Neural cell (in vitro differentiated cells): ENCODE measurements around the gene UTP20. TPM values are rescaled to one million over a fixed set of nuclear protein-coding genes. Genes with fewer than 3 reads are reported as not detected.

ENCODE experiments used
- H2AFZ ChIP-seq: fragments of 200-600, 300-800 bp; sonication (generic), shearing (Covaris generic); 2 replicates; pipeline ENCODE4 v1.6.0; 2014; ENCODE audit warnings: low read depth, mild to moderate bottlenecking, antibody characterized with exemption, low read length, moderate library complexity
- H3F3A ChIP-seq: fragments of 200-600 bp; shearing (Covaris generic); 2 replicates; pipeline ENCODE4 v1.6.1; 2016; ENCODE audit warnings: mild to moderate bottlenecking, moderate library complexity, mixed read lengths, antibody characterized with exemption, low read length; ENCODE audit not compliant: insufficient read depth, poor library complexity, severe bottlenecking
- H3K27ac ChIP-seq: fragments of 200-600, 300-800 bp; sonication (generic), shearing (Covaris generic); 2 replicates; pipeline ENCODE4 v1.5.1; 2014; ENCODE audit warnings: mild to moderate bottlenecking, low read length, moderate library complexity
- H3K27me3 ChIP-seq: fragments of 300-800, 200-600 bp; sonication (generic), shearing (Covaris generic); 2 replicates; pipeline ENCODE4 v1.6.0; 2014; ENCODE audit warnings: mild to moderate bottlenecking, low read depth, low read length, moderate library complexity; ENCODE audit not compliant: insufficient read depth
- H3K36me3 ChIP-seq: fragments of 300-800, 200-600 bp; sonication (generic), shearing (Covaris generic); 2 replicates; pipeline ENCODE4 v1.5.1; 2014; ENCODE audit warnings: mild to moderate bottlenecking, antibody characterized with exemption, low read length, moderate library complexity; ENCODE audit not compliant: insufficient read depth
- H3K4me2 ChIP-seq: fragments of 300-800, 200-600 bp; sonication (generic), shearing (Covaris generic); 2 replicates; pipeline ENCODE4 v1.6.0; 2014; ENCODE audit warnings: mild to moderate bottlenecking, low read length
- H3K4me3 ChIP-seq: fragments of 300-800, 200-600 bp; sonication (generic), shearing (Covaris generic); 2 replicates; pipeline ENCODE4 v1.5.1; 2014; ENCODE audit warnings: mild to moderate bottlenecking, low read length, moderate library complexity
- H3K79me2 ChIP-seq: fragments of 200-600 bp; shearing (Covaris generic); replicated peaks from 2 replicates; pipeline ENCODE4 v1.6.0; 2014; ENCODE audit warnings: mild to moderate bottlenecking, low read length, moderate library complexity; ENCODE audit not compliant: insufficient read depth
- H3K9ac ChIP-seq: fragments of 300-800, 200-600 bp; sonication (generic), shearing (Covaris generic); 2 replicates; pipeline ENCODE4 v1.6.1; 2016; ENCODE audit warnings: mild to moderate bottlenecking, low read length, mixed read lengths
- H3K9me2 ChIP-seq: fragments of 200-600 bp; shearing (Covaris generic); 2 replicates; pipeline ENCODE4 v1.6.1; 2016; ENCODE audit warnings: mild to moderate bottlenecking, low read length, mixed read lengths; ENCODE audit not compliant: insufficient read depth
- H3K9me3 ChIP-seq: fragments of 200-600, 300-800 bp; sonication (generic), shearing (Covaris generic); 2 replicates; pipeline ENCODE4 v1.6.1; 2016; ENCODE audit warnings: mild to moderate bottlenecking, mixed run types, low read length, moderate library complexity, mixed read lengths
- H4K20me1 ChIP-seq: fragments of 200-600 bp; shearing (Covaris generic); 2 replicates; pipeline ENCODE4 v1.6.1; 2016; ENCODE audit warnings: mild to moderate bottlenecking, mixed run types; ENCODE audit not compliant: insufficient read depth
- CTCF ChIP-seq: fragments of 450-650 bp; IDR thresholded peaks from 2 replicates; pipeline ENCODE4 v1.5.1; 2014; ENCODE audit warnings: antibody characterized with exemption, mild to moderate bottlenecking, moderate library complexity; ENCODE audit not compliant: poor library complexity, severe bottlenecking
- EP300 ChIP-seq: fragments of 450-650 bp; conservative IDR thresholded peaks from 2 replicates; pipeline ENCODE4 v1.6.1; 2014; ENCODE audit warnings: antibody characterized with exemption, mild to moderate bottlenecking, moderate library complexity; ENCODE audit not compliant: poor library complexity, severe bottlenecking
- EZH2 ChIP-seq: fragments of 200-600, 300-800 bp; shearing (Covaris generic), sonication (generic); IDR thresholded peaks from 2 replicates; pipeline ENCODE4 v1.6.1; 2014; ENCODE audit warnings: antibody characterized with exemption, low read length, borderline replicate concordance, mild to moderate bottlenecking; ENCODE audit not compliant: insufficient read depth, poor library complexity, severe bottlenecking
- MXI1 ChIP-seq: fragments of 450-650 bp; conservative IDR thresholded peaks from 2 replicates; pipeline ENCODE4 v1.6.1; 2014; ENCODE audit warnings: antibody characterized with exemption, mild to moderate bottlenecking; ENCODE audit not compliant: poor library complexity, severe bottlenecking
- POLR2AphosphoS5 ChIP-seq: IDR thresholded peaks from 2 replicates; pipeline ENCODE4 v1.6.1; 2012
- RAD21 ChIP-seq: fragments of 450-650 bp; conservative IDR thresholded peaks from 2 replicates; pipeline ENCODE4 v1.6.1; 2014; ENCODE audit warnings: antibody characterized with exemption, mild to moderate bottlenecking, moderate library complexity
- REST ChIP-seq: IDR thresholded peaks from 2 replicates; pipeline ENCODE4 v1.6.1; 2012; ENCODE audit warnings: borderline replicate concordance
- SMC3 ChIP-seq: fragments of 450-650 bp; conservative IDR thresholded peaks from 2 replicates; pipeline ENCODE4 v1.6.1; 2014; ENCODE audit warnings: antibody characterized with exemption, mild to moderate bottlenecking, moderate library complexity; ENCODE audit not compliant: poor library complexity
- TAF1 ChIP-seq: IDR thresholded peaks from 2 replicates; pipeline ENCODE4 v1.6.1; 2012; ENCODE audit warnings: low read depth
- polyA plus RNA-seq: library from polyadenylated mRNA; depleted of rRNA; stranded (reverse); fragments of >200 nt; gene quantifications from 2 replicates; pipeline ENCODE4 v1.2.3, GENCODE V29; 2014

UTP20 gene
- polyA plus RNA-seq, 1 donor from 2014 or later: 2.6 TPM

- TF ChIP-seq CTCF: no peak
- TF ChIP-seq RAD21: no peak
- TF ChIP-seq SMC3: no peak
Measured at GRCh38 chr12:101276433-101276832, 3.5 kb upstream of the UTP20 start.

GRCh38 chr12:101277443-101277842 is 2.5 kb upstream of the UTP20 start:
- Histone ChIP-seq H3K9ac (no peak overlapping the region), H2AFZ (no peak overlapping the region), H3K9me2 (no peaks in the 10 kb centered on the region), H3K36me3 (no peaks in the 10 kb centered on the region), H3F3A (no peaks in the 10 kb centered on the region), H3K4me3 (no peak overlapping the region), H4K20me1 (no peaks in the 10 kb centered on the region), H3K4me2 (no peak overlapping the region), H3K27ac (no peak overlapping the region), H3K9me3 (no peaks in the 10 kb centered on the region), H3K79me2 (no peaks in the 10 kb centered on the region), H3K27me3 (no peaks in the 10 kb centered on the region)
- no peak for TF ChIP-seq CTCF
- TF ChIP-seq SMC3: no peak
- no peak for TF ChIP-seq RAD21
- TF ChIP-seq EP300: no peak
- TF ChIP-seq POLR2AphosphoS5: no peak

More at GRCh38 chr12:101276433-101276832, 3.5 kb upstream of the UTP20 start:
- H4K20me1 ChIP-seq: no peaks in the 10 kb centered on the region
- H2AFZ ChIP-seq: no peak overlapping the region
- no peaks in the 10 kb centered on the region for H3F3A ChIP-seq
- no peaks in the 10 kb centered on the region for H3K9me2 ChIP-seq
- H3K4me3 ChIP-seq: no peak overlapping the region
- H3K36me3 ChIP-seq: no peaks in the 10 kb centered on the region
- H3K9ac ChIP-seq: no peak overlapping the region
- H3K79me2 ChIP-seq: no peaks in the 10 kb centered on the region
- H3K4me2 ChIP-seq: no peak overlapping the region
- no peaks in the 10 kb centered on the region for H3K9me3 ChIP-seq
- no peaks in the 10 kb centered on the region for H3K27me3 ChIP-seq
- H3K27ac ChIP-seq: no peak overlapping the region

GRCh38 chr12:101287357-101287756 is 7.5 kb downstream of the UTP20 start:
- H3K4me2 ChIP-seq: no peak overlapping the region
- no peak overlapping the region for H3K27ac ChIP-seq
- no peaks in the 10 kb centered on the region for H3K9me2 ChIP-seq
- H3K79me2 ChIP-seq: no peaks in the 10 kb centered on the region
- no peak overlapping the region for H3K9ac ChIP-seq
- no peaks in the 10 kb centered on the region for H3F3A ChIP-seq
- TF ChIP-seq SMC3 (no peak), EP300 (no peak), RAD21 (no peak), EZH2 (no peak), MXI1 (no peak), REST (no peak), TAF1 (no peak), CTCF (no peak), POLR2AphosphoS5 (no peak)
- no peaks in the 10 kb centered on the region for H3K9me3 ChIP-seq
- H4K20me1 ChIP-seq: no peaks in the 10 kb centered on the region
- no peak overlapping the region for H3K4me3 ChIP-seq
- no peak overlapping the region for H2AFZ ChIP-seq
- no peaks in the 10 kb centered on the region for H3K36me3 ChIP-seq
- no peaks in the 10 kb centered on the region for H3K27me3 ChIP-seq
